Measurements from ENCODE around the gene HS3ST4. TPM values are rescaled to one million over a fixed set of nuclear protein-coding genes. Genes with fewer than 3 reads are reported as not detected.

HS3ST4 gene
- total RNA-seq, 1 donor from 2014 or later, result 1.2 TPM

- H3K4me3 Mint-ChIP-seq (ENCODE audit: unreplicated experiment), result no peak overlapping the region
- Histone ChIP-seq H3K4me2 (ENCODE audit: low read length) (no peak overlapping the region), H4K20me1 (ENCODE audit: insufficient read depth, low read length) (no peaks in the 10 kb centered on the region), H3K9me3 (ENCODE audit: insufficient read depth, low read depth, low read length) (peaks cover 3% of the 10 kb centered on the region), H3K27ac (ENCODE audit: low read depth, low read length) (no peak overlapping the region), H3K9ac (ENCODE audit: low read length) (no peak overlapping the region), H3K27me3 (ENCODE audit: insufficient read depth, low read length) (no peaks in the 10 kb centered on the region), H2AFZ (ENCODE audit: low read depth, low read length) (no peak overlapping the region), H3K36me3 (ENCODE audit: insufficient read depth, low read length) (no peaks in the 10 kb centered on the region), H3K4me1 (ENCODE audit: insufficient read depth, low read length) (no peaks in the 10 kb centered on the region), H3K4me3 (ENCODE audit: insufficient read depth, low read depth, low read length) (no peak overlapping the region), H3K79me2 (ENCODE audit: insufficient read depth, low read length) (no peaks in the 10 kb centered on the region)
- H3K36me3 Mint-ChIP-seq (ENCODE audit: low read depth, unreplicated experiment), result no peaks in the 10 kb centered on the region
- no peaks in the 10 kb centered on the region for H3K27me3 Mint-ChIP-seq (ENCODE audit: low read depth, unreplicated experiment)
- peaks cover 1% of the 10 kb centered on the region for H3K9me3 Mint-ChIP-seq (ENCODE audit: unreplicated experiment)
- H3K27ac Mint-ChIP-seq (ENCODE audit: unreplicated experiment), result no peak overlapping the region
- TF ChIP-seq, protein P1, sequence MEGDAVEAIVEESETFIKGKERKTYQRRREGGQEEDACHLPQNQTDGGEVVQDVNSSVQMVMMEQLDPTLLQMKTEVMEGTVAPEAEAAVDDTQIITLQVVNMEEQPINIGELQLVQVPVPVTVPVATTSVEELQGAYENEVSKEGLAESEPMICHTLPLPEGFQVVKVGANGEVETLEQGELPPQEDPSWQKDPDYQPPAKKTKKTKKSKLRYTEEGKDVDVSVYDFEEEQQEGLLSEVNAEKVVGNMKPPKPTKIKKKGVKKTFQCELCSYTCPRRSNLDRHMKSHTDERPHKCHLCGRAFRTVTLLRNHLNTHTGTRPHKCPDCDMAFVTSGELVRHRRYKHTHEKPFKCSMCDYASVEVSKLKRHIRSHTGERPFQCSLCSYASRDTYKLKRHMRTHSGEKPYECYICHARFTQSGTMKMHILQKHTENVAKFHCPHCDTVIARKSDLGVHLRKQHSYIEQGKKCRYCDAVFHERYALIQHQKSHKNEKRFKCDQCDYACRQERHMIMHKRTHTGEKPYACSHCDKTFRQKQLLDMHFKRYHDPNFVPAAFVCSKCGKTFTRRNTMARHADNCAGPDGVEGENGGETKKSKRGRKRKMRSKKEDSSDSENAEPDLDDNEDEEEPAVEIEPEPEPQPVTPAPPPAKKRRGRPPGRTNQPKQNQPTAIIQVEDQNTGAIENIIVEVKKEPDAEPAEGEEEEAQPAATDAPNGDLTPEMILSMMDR (IDR thresholded peaks at IDR 0.05; ENCODE audit: insufficient read depth, low read depth, low read length), result no peak
- TF ChIP-seq EZH2 (IDR thresholded peaks at IDR 0.05; ENCODE audit: insufficient read depth, low read length), result no peak
- H3K4me1 Mint-ChIP-seq (ENCODE audit: low read depth, unreplicated experiment), result no peaks in the 10 kb centered on the region
- no peak for FAIRE-seq
- DNase-seq (ENCODE audit: low read depth), result no peak
Observed at GRCh38 chr16:26158142-26158759, 466.5 kb downstream of the HS3ST4 start.

DNA sequence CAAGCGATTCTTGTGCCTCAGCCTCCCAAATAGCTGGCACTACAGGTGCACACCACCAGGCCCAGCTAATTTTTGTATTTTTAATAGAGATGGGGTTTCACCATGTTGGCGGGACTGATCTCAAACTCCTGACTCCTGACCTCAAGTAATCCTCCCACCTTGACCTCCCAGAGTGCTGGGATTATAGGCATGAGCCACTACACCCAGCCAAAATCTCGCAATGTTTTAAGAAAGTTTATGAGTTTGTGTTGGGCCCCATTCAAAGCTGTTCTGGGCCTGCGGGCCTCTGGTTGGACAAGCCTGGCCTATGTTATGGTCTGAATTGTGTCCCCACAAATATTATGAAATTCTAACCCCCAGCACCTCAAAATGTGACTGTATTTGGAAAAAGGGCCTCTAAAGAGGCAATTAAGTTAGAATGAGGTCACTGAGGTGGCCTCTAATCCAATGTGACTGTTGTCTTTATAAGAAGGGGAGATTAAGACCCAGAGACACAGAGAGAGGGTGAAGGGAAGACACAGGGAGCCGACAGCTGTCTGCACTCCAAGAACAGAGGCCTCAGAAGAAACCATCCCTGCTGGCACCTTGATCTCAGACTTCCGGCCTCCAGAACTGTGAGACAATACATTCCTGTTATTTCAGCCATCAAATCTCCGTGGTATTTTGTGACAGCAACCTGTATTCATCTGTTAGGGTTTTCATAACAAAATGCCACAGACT, 469.9 kb downstream of the HS3ST4 start:
- Mint-ChIP-seq H3K4me3 (ENCODE audit: unreplicated experiment) (no peak overlapping the region), H3K4me1 (ENCODE audit: low read depth, unreplicated experiment) (no peaks in the 10 kb centered on the region), H3K9me3 (ENCODE audit: unreplicated experiment) (peaks cover 7% of the 10 kb centered on the region), H3K27me3 (ENCODE audit: low read depth, unreplicated experiment) (no peaks in the 10 kb centered on the region), H3K36me3 (ENCODE audit: low read depth, unreplicated experiment) (no peaks in the 10 kb centered on the region), H3K27ac (ENCODE audit: unreplicated experiment) (no peak overlapping the region)
- H3K4me2 ChIP-seq (ENCODE audit: low read length), result no peak overlapping the region
- no peaks in the 10 kb centered on the region for H3K36me3 ChIP-seq (ENCODE audit: insufficient read depth, low read length)
- TF ChIP-seq, protein P1 (IDR thresholded peaks at IDR 0.05; ENCODE audit: insufficient read depth, low read depth, low read length), result no peak
- no peak for TF ChIP-seq EZH2 (IDR thresholded peaks at IDR 0.05; ENCODE audit: insufficient read depth, low read length)
- H3K79me2 ChIP-seq (ENCODE audit: insufficient read depth, low read length), result no peaks in the 10 kb centered on the region
- DNase-seq (ENCODE audit: low read depth) (no peak), FAIRE-seq (no peak)
- H3K4me1 ChIP-seq (ENCODE audit: insufficient read depth, low read length), result no peaks in the 10 kb centered on the region
- H3K9me3 ChIP-seq (ENCODE audit: insufficient read depth, low read depth, low read length), result peaks cover 9% of the 10 kb centered on the region
- no peak overlapping the region for H3K27ac ChIP-seq (ENCODE audit: low read depth, low read length)
- no peak overlapping the region for H3K4me3 ChIP-seq (ENCODE audit: insufficient read depth, low read depth, low read length)
- no peaks in the 10 kb centered on the region for H3K27me3 ChIP-seq (ENCODE audit: insufficient read depth, low read length)
- no peak overlapping the region for H2AFZ ChIP-seq (ENCODE audit: low read depth, low read length)
- H4K20me1 ChIP-seq (ENCODE audit: insufficient read depth, low read length), result no peaks in the 10 kb centered on the region
- no peak overlapping the region for H3K9ac ChIP-seq (ENCODE audit: low read length)

GRCh38 chr16:26169473-26169872, 477.7 kb downstream of the HS3ST4 start:
- Mint-ChIP-seq H3K9me3 (ENCODE audit: unreplicated experiment) (peaks cover 3% of the 10 kb centered on the region), H3K36me3 (ENCODE audit: low read depth, unreplicated experiment) (no peaks in the 10 kb centered on the region), H3K4me3 (ENCODE audit: unreplicated experiment) (no peak overlapping the region), H3K4me1 (ENCODE audit: low read depth, unreplicated experiment) (no peaks in the 10 kb centered on the region), H3K27me3 (ENCODE audit: low read depth, unreplicated experiment) (peaks cover 4% of the 10 kb centered on the region), H3K27ac (ENCODE audit: unreplicated experiment) (no peak overlapping the region)
- Histone ChIP-seq H3K79me2 (ENCODE audit: insufficient read depth, low read length) (no peaks in the 10 kb centered on the region), H3K4me2 (ENCODE audit: low read length) (no peak overlapping the region), H3K9me3 (ENCODE audit: insufficient read depth, low read depth, low read length) (no peaks in the 10 kb centered on the region), H4K20me1 (ENCODE audit: insufficient read depth, low read length) (no peaks in the 10 kb centered on the region), H3K4me1 (ENCODE audit: insufficient read depth, low read length) (no peaks in the 10 kb centered on the region), H3K27me3 (ENCODE audit: insufficient read depth, low read length) (no peaks in the 10 kb centered on the region), H2AFZ (ENCODE audit: low read depth, low read length) (no peak overlapping the region), H3K9ac (ENCODE audit: low read length) (no peak overlapping the region), H3K4me3 (ENCODE audit: insufficient read depth, low read depth, low read length) (no peak overlapping the region), H3K36me3 (ENCODE audit: insufficient read depth, low read length) (no peaks in the 10 kb centered on the region), H3K27ac (ENCODE audit: low read depth, low read length) (no peak overlapping the region)
- FAIRE-seq (no peak), DNase-seq (ENCODE audit: low read depth) (no peak)
- TF ChIP-seq, protein P1 (IDR thresholded peaks at IDR 0.05; ENCODE audit: insufficient read depth, low read depth, low read length), result no peak

All from astrocyte (in vitro differentiated cells and primary cell).